NT2/D1 (cell line): ENCODE data around the gene CHRNA3.

ENCODE experiments used
- DNase-seq: peaks from one replicate; pipeline ENCODE4 v3.0.0-alpha.2; 2011; ENCODE audit warnings: low read depth, low spot score
- H3K27me3 ChIP-seq: 2 replicates; pipeline ENCODE4 v1.6.0; 2011; ENCODE audit warnings: mild to moderate bottlenecking; ENCODE audit not compliant: insufficient read length, insufficient read depth
- H3K36me3 ChIP-seq: 2 replicates; pipeline ENCODE4 v1.6.1; 2011; ENCODE audit warnings: mild to moderate bottlenecking, low read length, mixed read lengths; ENCODE audit not compliant: insufficient read depth, insufficient read length
- H3K4me1 ChIP-seq: 2 replicates; pipeline ENCODE4 v1.5.1; 2011; ENCODE audit not compliant: insufficient read depth, insufficient read length
- H3K4me3 ChIP-seq: 2 replicates; pipeline ENCODE4 v1.5.1; 2011; ENCODE audit warnings: low read depth; ENCODE audit not compliant: insufficient read length
- H3K9ac ChIP-seq: 2 replicates; pipeline ENCODE4 v1.6.0; 2011; ENCODE audit warnings: low read depth; ENCODE audit not compliant: insufficient read length
- H3K9me3 ChIP-seq: 2 replicates; pipeline ENCODE4 v1.5.1; 2011; ENCODE audit warnings: mild to moderate bottlenecking, low read length; ENCODE audit not compliant: insufficient read depth
- SUZ12 ChIP-seq: IDR thresholded peaks from 2 replicates; pipeline ENCODE4 v1.6.1; 2011; ENCODE audit not compliant: insufficient read length, insufficient read depth; ENCODE audit errors: extremely low read depth
- YY1 ChIP-seq: IDR thresholded peaks from 2 replicates; pipeline ENCODE4 v1.6.1; 2011; ENCODE audit not compliant: insufficient read length, insufficient read depth
- ZNF274 ChIP-seq: IDR thresholded peaks from 2 replicates; pipeline ENCODE4 v1.6.1; 2011; ENCODE audit warnings: mild to moderate bottlenecking, low read depth, low read length

The CHRNA3 gene

GRCh38 chr15:78634210-78635145 is 13.7 kb upstream of the CHRNA3 start:
- TF ChIP-seq YY1 = no peak
- TF ChIP-seq ZNF274 = no peak
- TF ChIP-seq SUZ12 = no peak
- no peaks in the 10 kb centered on the region for H3K36me3 ChIP-seq

GRCh38 chr15:78633348-78633747 is 12.6 kb upstream of the CHRNA3 start:
- Histone ChIP-seq H3K9me3 (peaks cover 8% of the 10 kb centered on the region; the same call in 1 of the 2 replicates), H3K9ac (no peak overlapping the region), H3K36me3 (no peaks in the 10 kb centered on the region), H3K4me3 (no peak overlapping the region), H3K27me3 (no peaks in the 10 kb centered on the region), H3K4me1 (peaks cover 4% of the 10 kb centered on the region)
- TF ChIP-seq SUZ12 = no peak
- TF ChIP-seq YY1 = no peak
- TF ChIP-seq ZNF274 = no peak
- DNase-seq = no peak

More at GRCh38 chr15:78634210-78635145, 13.7 kb upstream of the CHRNA3 start:
- peaks cover 4% of the 10 kb centered on the region for H3K4me1 ChIP-seq
- peaks cover 8% of the 10 kb centered on the region; the same call in 1 of the 2 replicates for H3K9me3 ChIP-seq
- H3K9ac ChIP-seq = no peak overlapping the region
- H3K27me3 ChIP-seq = peaks cover 1% of the 10 kb centered on the region
- no peak for DNase-seq
- no peak overlapping the region for H3K4me3 ChIP-seq

- no peak overlapping the region for H3K9ac ChIP-seq
- no peaks in the 10 kb centered on the region for H3K27me3 ChIP-seq
- no peaks in the 10 kb centered on the region for H3K4me1 ChIP-seq
- DNase-seq = no peak
- H3K9me3 ChIP-seq = peaks cover 8% of the 10 kb centered on the region; the same call in 1 of the 2 replicates
- TF ChIP-seq ZNF274 (no peak), YY1 (no peak), SUZ12 (no peak)
- no peaks in the 10 kb centered on the region for H3K36me3 ChIP-seq
- no peak overlapping the region for H3K4me3 ChIP-seq
Observed at GRCh38 chr15:78630886-78631633, 10.3 kb upstream of the CHRNA3 start.

- no peak for DNase-seq
- Histone ChIP-seq H3K27me3 (no peaks in the 10 kb centered on the region), H3K9me3 (peaks cover 8% of the 10 kb centered on the region; the same call in 1 of the 2 replicates), H3K4me3 (no peak overlapping the region), H3K9ac (no peak overlapping the region), H3K36me3 (no peaks in the 10 kb centered on the region), H3K4me1 (no peaks in the 10 kb centered on the region)
- TF ChIP-seq ZNF274 (no peak), SUZ12 (no peak), YY1 (no peak)
Observed at GRCh38 chr15:78629716-78630065, 8.9 kb upstream of the CHRNA3 start.

- H3K9ac ChIP-seq = no peak overlapping the region
- H3K36me3 ChIP-seq = no peaks in the 10 kb centered on the region
- DNase-seq = no peak
- H3K4me3 ChIP-seq = no peak overlapping the region
- H3K9me3 ChIP-seq = peaks cover 8% of the 10 kb centered on the region; the same call in 1 of the 2 replicates
- no peaks in the 10 kb centered on the region for H3K4me1 ChIP-seq
- no peaks in the 10 kb centered on the region for H3K27me3 ChIP-seq
- TF ChIP-seq SUZ12 (no peak), ZNF274 (no peak)
Observed at GRCh38 chr15:78629031-78629715, 8.4 kb upstream of the CHRNA3 start.

- Histone ChIP-seq H3K4me3 (no peak overlapping the region), H3K27me3 (peaks cover 3% of the 10 kb centered on the region), H3K9ac (no peak overlapping the region), H3K4me1 (no peaks in the 10 kb centered on the region), H3K9me3 (peaks cover 5% of the 10 kb centered on the region; the same call in 1 of the 2 replicates), H3K36me3 (no peaks in the 10 kb centered on the region)
- DNase-seq = no peak
- TF ChIP-seq ZNF274 (no peak), SUZ12 (no peak), YY1 (no peak)
Observed at GRCh38 chr15:78628227-78628626, 7.4 kb upstream of the CHRNA3 start.
